B cell (primary cell): Measurements from ENCODE around the gene ARGLU1. TPM values are rescaled to one million over a fixed set of nuclear protein-coding genes. Genes with fewer than 3 reads are reported as not detected.
"Not testable (repeated sequence)": the region's sequence is repeated elsewhere in the genome, so short reads cannot be mapped to it uniquely, and the experiment has no call there.

ENCODE experiments used
- ATAC-seq: fragments of 200-7000 bp; cut with Tn5 transposase; one replicate; pipeline ENCODE4 v1.10.0; 2021; ENCODE audit warnings: low read depth, mild to moderate bottlenecking, moderate number of reproducible peaks, moderate library complexity
- CTCF ChIA-PET: fragments of 350-600 bp; sonication (Branson Sonifier 250); formaldehyde crosslinking; loops from one replicate; lab custom pipeline; 2021; ENCODE audit warnings: antibody characterized with exemption, inconsistent platforms; lab: Charles Lee
- POLR2A ChIA-PET: fragments of 350-600 bp; sonication (Branson Sonifier 250); formaldehyde crosslinking; loops from one replicate; lab custom pipeline; 2021; ENCODE audit warnings: antibody characterized with exemption; lab: Charles Lee
- DNase-seq: peaks from one replicate; pipeline ENCODE4 v3.0.0; 2013
- H2AFZ ChIP-seq: 2 replicates; pipeline ENCODE4 v1.6.1; 2012; ENCODE audit warnings: mild to moderate bottlenecking, low read depth, low read length; ENCODE audit not compliant: insufficient read depth, poor library complexity, severe bottlenecking
- H3K27ac ChIP-seq, 2 donors: 1 replicate in 1 of 2; 2 replicates in 1 of 2; pipeline ENCODE4 v1.5.1; 2012 to 2013; ENCODE audit warnings: low read length in 2 of 2, mild to moderate bottlenecking in 2 of 2, moderate library complexity in 1 of 2
- H3K27me3 ChIP-seq, 4 experiments: fragments of 200-600 bp in 1 of 4; sonication (generic) in 1 of 4; replicated peaks in 1 of 4; 1 replicate in 2 of 4; 2 replicates in 2 of 4; pipeline versions ENCODE4 v1.6.1 to v1.7.0; 2013 to 2016; ENCODE audit warnings: low read length in 3 of 4, mild to moderate bottlenecking in 2 of 4, mixed read lengths in 1 of 4, moderate library complexity in 1 of 4; ENCODE audit not compliant: insufficient read depth in 4 of 4, control insufficient read depth in 3 of 4; ENCODE audit errors: control extremely low read depth in 1 of 4
- H3K36me3 ChIP-seq, 2 experiments: replicated peaks in 1 of 2; 1 replicate in 1 of 2; 2 replicates in 1 of 2; pipeline versions ENCODE4 v1.6.1 to v1.7.1; 2013; ENCODE audit warnings: low read length in 1 of 2; ENCODE audit not compliant: insufficient read depth in 2 of 2, control insufficient read depth in 1 of 2; ENCODE audit errors: control extremely low read depth in 1 of 2, extremely low read depth in 1 of 2
- H3K4me1 ChIP-seq, 2 donors: fragments of 200-600 bp in 1 of 2; sonication (generic) in 1 of 2; 1 replicate in 1 of 2; 2 replicates in 1 of 2; pipeline versions ENCODE4 v1.5.1 to v1.6.1; 2013 to 2017; ENCODE audit warnings: low read length in 2 of 2; ENCODE audit not compliant: control insufficient read depth in 2 of 2, insufficient read depth in 2 of 2
- H3K4me2 ChIP-seq: replicated peaks from 2 replicates; pipeline ENCODE3; 2012; ENCODE audit warnings: mild to moderate bottlenecking, low read depth, low read length; ENCODE audit not compliant: poor library complexity, severe bottlenecking
- H3K4me3 ChIP-seq, 5 experiments: fragments of 200-600 bp in 1 of 5; sonication (generic) in 1 of 5; 1 replicate in 3 of 5; 2 replicates in 2 of 5; pipeline versions ENCODE4 v1.5.1 to v1.7.0; 2011 to 2016; ENCODE audit warnings: low read length in 4 of 5, mild to moderate bottlenecking in 4 of 5, low read depth in 2 of 5, control low read depth in 1 of 5, moderate library complexity in 1 of 5; ENCODE audit not compliant: insufficient read depth in 1 of 5; ENCODE audit errors: control extremely low read depth in 1 of 5, extremely low read depth in 1 of 5
- H3K79me2 ChIP-seq: fragments of 200-600 bp; sonication (generic); one replicate; pipeline ENCODE4 v1.6.0; 2016; ENCODE audit warnings: low read length; ENCODE audit not compliant: control insufficient read depth, insufficient read depth
- H3K9ac ChIP-seq: fragments of 200-600 bp; sonication (generic); 2 replicates; pipeline ENCODE4 v1.6.1; 2017; ENCODE audit warnings: mild to moderate bottlenecking, low read length, moderate library complexity
- H3K9me3 ChIP-seq, 3 donors: one replicate each; pipeline versions ENCODE4 v1.6.1 to v1.7.1; 2013; ENCODE audit warnings: low read length in 2 of 3; ENCODE audit not compliant: control insufficient read depth in 2 of 3, insufficient read depth in 1 of 3; ENCODE audit errors: control extremely low read depth in 1 of 3
- H4K20me1 ChIP-seq: 2 replicates; pipeline ENCODE4 v1.6.0; 2012; ENCODE audit warnings: mild to moderate bottlenecking, low read length; ENCODE audit not compliant: insufficient read depth, control insufficient read depth, poor library complexity, severe bottlenecking
- H3K27ac Mint-ChIP-seq: one replicate; pipeline ENCODE4 v1.8.0; 2021; ENCODE audit warnings: mixed read lengths
- H3K27me3 Mint-ChIP-seq: one replicate; pipeline ENCODE4 v1.8.0; 2021; ENCODE audit warnings: mixed read lengths
- H3K4me1 Mint-ChIP-seq: one replicate; pipeline ENCODE4 v1.8.0; 2021; ENCODE audit warnings: mixed read lengths
- H3K4me3 Mint-ChIP-seq: one replicate; pipeline ENCODE4 v1.8.0; 2021; ENCODE audit warnings: mixed read lengths
- H3K9me3 Mint-ChIP-seq: one replicate; pipeline ENCODE4 v1.8.0; 2022; ENCODE audit warnings: mixed read lengths; ENCODE audit not compliant: insufficient read depth
- CTCF ChIP-seq: fragments of 200-600 bp; IDR thresholded peaks from one replicate; pipeline ENCODE4 v1.8.0; 2022; ENCODE audit warnings: antibody characterized with exemption, mild to moderate bottlenecking
- EZH2 ChIP-seq: IDR thresholded peaks from 2 replicates; pipeline ENCODE4 v1.6.1; 2012; ENCODE audit warnings: borderline replicate concordance, low read depth, mild to moderate bottlenecking, moderate library complexity, low read length; ENCODE audit not compliant: insufficient read depth, poor library complexity, severe bottlenecking
- WGBS: methylation state at CpG from one replicate; pipeline ENCODE4 v1.1.5; 2013; ENCODE audit warnings: missing lambda C conversion rate; ENCODE audit not compliant: insufficient coverage; 5-methylcytosine and 5-hydroxymethylcytosine counted together
- intact Hi-C: fragments of 100-400 bp; cut with micrococcal nuclease; formaldehyde crosslinking; loops from one replicate; pipeline ENCODE4 v1.10.0; 2022
- polyA plus RNA-seq: library from polyadenylated mRNA; depleted of rRNA; stranded (reverse); fragments of >200 nt; gene quantifications from 2 replicates; pipeline ENCODE4 v1.2.3, GENCODE V29; 2012
- total RNA-seq, 2 donors: library from RNA; stranded (reverse); fragments of 120-200 nt in 1 of 2; gene quantifications; 1 replicate in 1 of 2; 2 replicates in 1 of 2; pipeline versions ENCODE4 v1.2.3 to v1.2.4, GENCODE V29; 2013 to 2022

Gene ARGLU1
- total and polyA plus RNA-seq, 2 donors (not counting 1 experiment from before 2014, with no cell fraction given) = 170 to 261 TPM

- TF ChIP-seq EZH2 (no peak), CTCF (no peak)
- H3K79me2 ChIP-seq = no peaks in the 10 kb centered on the region
- H3K4me1 Mint-ChIP-seq = no peaks in the 10 kb centered on the region
- H3K9me3 ChIP-seq = no peaks in the 10 kb centered on the region
- no peaks in the 10 kb centered on the region for H4K20me1 ChIP-seq
- DNase-seq (no peak), ATAC-seq (no peak)
- no peaks in the 10 kb centered on the region for H3K36me3 ChIP-seq
- H2AFZ ChIP-seq = no peak overlapping the region
- WGBS = 71% methylated on average over 6 of the region's 6 CpGs
- ChIA-PET CTCF (no interaction called here), POLR2A (no interaction called here)
- no peaks in the 10 kb centered on the region for H3K4me1 ChIP-seq
- no peak overlapping the region for H3K4me3 Mint-ChIP-seq
- no peaks in the 10 kb centered on the region for H3K9me3 Mint-ChIP-seq
- H3K27ac ChIP-seq = no peak overlapping the region
- no peak overlapping the region for H3K27ac Mint-ChIP-seq
- no peak overlapping the region for H3K9ac ChIP-seq
- H3K4me3 ChIP-seq = no peak overlapping the region
- no peak overlapping the region for H3K4me2 ChIP-seq
- H3K27me3 ChIP-seq = no peaks in the 10 kb centered on the region
- peaks cover 14% of the 10 kb centered on the region for H3K27me3 Mint-ChIP-seq
- intact Hi-C loops = no loop called here
Measured at GRCh38 chr13:106601489-106601888, 33.6 kb upstream of the ARGLU1 start.

GRCh38 chr13:106600798-106601135 is 32.8 kb upstream of the ARGLU1 start:
- H3K36me3 ChIP-seq = not testable (repeated sequence)

More at GRCh38 chr13:106600798-106601135, 32.8 kb upstream of the ARGLU1 start:
- H3K79me2 ChIP-seq, H4K20me1 ChIP-seq, H3K4me2 ChIP-seq, H3K27ac Mint-ChIP-seq, H3K9me3 Mint-ChIP-seq, H3K4me3 ChIP-seq, H3K4me1 Mint-ChIP-seq, POLR2A ChIA-PET, CTCF ChIA-PET, H3K9me3 ChIP-seq, H3K4me3 Mint-ChIP-seq, intact Hi-C loops, ATAC-seq, H3K27ac ChIP-seq, H3K9ac ChIP-seq, H2AFZ ChIP-seq, H3K27me3 ChIP-seq, H3K4me1 ChIP-seq, DNase-seq: not testable (repeated sequence)
- no CpG with 5 or more reads among the region's 2 CpGs for WGBS
- H3K27me3 Mint-ChIP-seq = peaks cover 14% of the 10 kb centered on the region
